ENCODE measurements around the gene LMTK2.
"Not testable (repeated sequence)": the region's sequence is repeated elsewhere in the genome, so short reads cannot be mapped to it uniquely, and the experiment has no call there.

The LMTK2 gene

GRCh38 chr7:98213888-98214810 lies 107.5 kb downstream of the LMTK2 start:
- Histone ChIP-seq H3K27me3 (ENCODE audit: control insufficient read depth, insufficient read depth, low read length) (no peaks in the 10 kb centered on the region), H3K27ac (ENCODE audit: low read depth, low read length) (no peak overlapping the region), H3K36me3 (ENCODE audit: control insufficient read depth, insufficient read depth, low read length) (peaks cover 2% of the 10 kb centered on the region), H3K4me1 (ENCODE audit: control insufficient read depth, insufficient read depth, low read length) (no peaks in the 10 kb centered on the region), H3K4me3 (ENCODE audit: low read length) (no peak overlapping the region), H3K9ac (ENCODE audit: low read length) (no peak overlapping the region)

GRCh38 chr7:98214811-98215321 lies 108.2 kb downstream of the LMTK2 start:
- Histone ChIP-seq H3K27me3 (ENCODE audit: control insufficient read depth, insufficient read depth, low read length) (no peaks in the 10 kb centered on the region), H3K4me1 (ENCODE audit: control insufficient read depth, insufficient read depth, low read length) (no peaks in the 10 kb centered on the region), H3K27ac (ENCODE audit: low read depth, low read length) (no peak overlapping the region), H3K4me3 (ENCODE audit: low read length) (no peak overlapping the region), H3K36me3 (ENCODE audit: control insufficient read depth, insufficient read depth, low read length) (peaks cover 2% of the 10 kb centered on the region), H3K9ac (ENCODE audit: low read length) (no peak overlapping the region)

- no peak overlapping the region for H3K27ac ChIP-seq (ENCODE audit: low read depth, low read length)
- no peak overlapping the region for H3K9ac ChIP-seq (ENCODE audit: low read length)
- peaks cover 2% of the 10 kb centered on the region for H3K36me3 ChIP-seq (ENCODE audit: control insufficient read depth, insufficient read depth, low read length)
- H3K4me3 ChIP-seq (ENCODE audit: low read length): no peak overlapping the region
- no peaks in the 10 kb centered on the region for H3K4me1 ChIP-seq (ENCODE audit: control insufficient read depth, insufficient read depth, low read length)
- H3K27me3 ChIP-seq (ENCODE audit: control insufficient read depth, insufficient read depth, low read length): no peaks in the 10 kb centered on the region
Observed at GRCh38 chr7:98215561-98216495, 109.2 kb downstream of the LMTK2 start.

DNA sequence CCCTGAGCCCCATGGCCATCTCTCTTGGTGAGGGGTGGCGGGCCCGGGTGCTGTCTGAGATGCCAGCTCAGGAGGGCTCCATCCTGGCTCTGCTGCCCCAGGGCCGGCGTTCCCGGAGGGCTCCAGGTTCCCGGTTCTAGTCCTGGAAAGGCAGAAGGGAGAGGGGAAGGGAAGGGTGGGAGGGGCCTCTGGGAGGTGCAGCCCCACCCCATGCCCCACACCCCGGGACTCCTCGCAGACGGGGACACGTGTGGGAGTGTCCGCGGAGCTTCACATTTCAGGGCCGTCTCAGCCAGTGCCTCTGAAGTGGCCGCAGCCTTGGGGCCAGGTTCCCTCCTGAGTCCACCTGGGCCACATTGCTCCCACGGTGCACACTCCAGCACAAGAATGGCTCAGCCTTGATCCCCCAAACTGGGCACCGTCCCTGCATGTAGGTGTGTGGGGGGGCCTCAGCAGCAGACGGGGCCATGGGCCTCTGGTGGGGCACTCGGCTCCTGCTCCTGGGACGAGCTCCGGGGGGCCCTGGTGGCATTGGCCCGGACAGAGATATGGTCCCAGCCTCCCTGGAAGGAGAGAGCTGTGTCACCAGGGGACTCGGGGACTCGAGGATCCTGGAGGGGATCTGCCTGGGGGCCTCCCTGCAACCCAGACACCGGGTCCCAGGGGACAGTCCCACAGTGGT lies 110.4 kb downstream of the LMTK2 start:
- H3K36me3 ChIP-seq (ENCODE audit: control insufficient read depth, insufficient read depth, low read length): peaks cover 2% of the 10 kb centered on the region
- no peak overlapping the region for H3K27ac ChIP-seq (ENCODE audit: low read depth, low read length)
- H3K4me3 ChIP-seq (ENCODE audit: low read length): no peak overlapping the region
- no peaks in the 10 kb centered on the region for H3K4me1 ChIP-seq (ENCODE audit: control insufficient read depth, insufficient read depth, low read length)
- no peak overlapping the region for H3K9ac ChIP-seq (ENCODE audit: low read length)
- H3K27me3 ChIP-seq (ENCODE audit: control insufficient read depth, insufficient read depth, low read length): no peaks in the 10 kb centered on the region

GRCh38 chr7:98217623-98218582 lies 111.2 kb downstream of the LMTK2 start:
- Histone ChIP-seq H3K9ac (ENCODE audit: low read length) (no peak overlapping the region), H3K27ac (ENCODE audit: low read depth, low read length) (no peak overlapping the region), H3K4me3 (ENCODE audit: low read length) (no peak overlapping the region), H3K4me1 (ENCODE audit: control insufficient read depth, insufficient read depth, low read length) (no peaks in the 10 kb centered on the region), H3K36me3 (ENCODE audit: control insufficient read depth, insufficient read depth, low read length) (peaks cover 2% of the 10 kb centered on the region), H3K27me3 (ENCODE audit: control insufficient read depth, insufficient read depth, low read length) (no peaks in the 10 kb centered on the region)

- not testable (repeated sequence) for H3K27ac ChIP-seq (ENCODE audit: low read depth, low read length); H3K36me3 ChIP-seq (ENCODE audit: control insufficient read depth, insufficient read depth, low read length); H3K9ac ChIP-seq (ENCODE audit: low read length); H3K4me1 ChIP-seq (ENCODE audit: control insufficient read depth, insufficient read depth, low read length); H3K4me3 ChIP-seq (ENCODE audit: low read length); H3K27me3 ChIP-seq (ENCODE audit: control insufficient read depth, insufficient read depth, low read length)
Observed at GRCh38 chr7:98219382-98219781, 112.7 kb downstream of the LMTK2 start.

- Histone ChIP-seq H3K36me3 (ENCODE audit: control insufficient read depth, insufficient read depth, low read length) (peaks cover 2% of the 10 kb centered on the region), H3K4me1 (ENCODE audit: control insufficient read depth, insufficient read depth, low read length) (no peaks in the 10 kb centered on the region), H3K27ac (ENCODE audit: low read depth, low read length) (no peak overlapping the region), H3K27me3 (ENCODE audit: control insufficient read depth, insufficient read depth, low read length) (no peaks in the 10 kb centered on the region), H3K9ac (ENCODE audit: low read length) (no peak overlapping the region), H3K4me3 (ENCODE audit: low read length) (no peak overlapping the region)
Observed at GRCh38 chr7:98221611-98222532, 115.2 kb downstream of the LMTK2 start.

DNA sequence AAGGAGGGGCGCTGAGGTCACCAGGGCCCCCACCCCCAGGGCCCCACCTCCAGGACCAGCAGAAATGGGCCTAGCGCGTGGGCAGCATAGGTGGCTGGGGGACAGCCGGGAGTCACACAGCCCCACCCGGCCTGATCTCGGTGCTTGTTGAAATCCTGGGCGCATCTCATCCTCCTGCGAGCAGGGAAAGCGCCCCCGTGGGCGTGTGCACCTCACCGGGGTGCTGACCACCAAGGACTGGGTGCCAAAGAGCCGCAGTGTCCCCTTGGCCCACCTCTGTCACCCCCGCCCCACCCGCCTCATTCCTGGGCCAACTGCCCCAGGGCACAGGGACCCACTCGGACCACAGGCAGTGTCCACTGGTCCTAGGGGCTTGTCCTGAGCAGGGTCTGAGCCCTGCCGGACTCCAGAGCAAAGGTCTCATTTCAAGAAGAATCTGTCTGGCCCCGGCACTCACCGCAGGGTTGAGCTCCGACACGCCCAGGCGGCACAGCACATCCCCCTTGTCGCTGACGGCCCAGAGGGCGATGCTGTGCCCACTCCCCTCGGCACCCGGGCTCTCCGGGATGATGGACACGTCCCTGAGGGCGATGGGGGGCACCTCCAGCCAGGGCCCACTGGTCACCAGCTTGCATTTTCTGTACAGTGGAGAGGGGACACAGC lies 116.0 kb downstream of the LMTK2 start:
- H3K27ac ChIP-seq (ENCODE audit: low read depth, low read length): no peak overlapping the region
- no peaks in the 10 kb centered on the region for H3K36me3 ChIP-seq (ENCODE audit: control insufficient read depth, insufficient read depth, low read length)
- no peak overlapping the region for H3K9ac ChIP-seq (ENCODE audit: low read length)
- no peaks in the 10 kb centered on the region for H3K27me3 ChIP-seq (ENCODE audit: control insufficient read depth, insufficient read depth, low read length)
- H3K4me3 ChIP-seq (ENCODE audit: low read length): no peak overlapping the region
- H3K4me1 ChIP-seq (ENCODE audit: control insufficient read depth, insufficient read depth, low read length): no peaks in the 10 kb centered on the region

DNA sequence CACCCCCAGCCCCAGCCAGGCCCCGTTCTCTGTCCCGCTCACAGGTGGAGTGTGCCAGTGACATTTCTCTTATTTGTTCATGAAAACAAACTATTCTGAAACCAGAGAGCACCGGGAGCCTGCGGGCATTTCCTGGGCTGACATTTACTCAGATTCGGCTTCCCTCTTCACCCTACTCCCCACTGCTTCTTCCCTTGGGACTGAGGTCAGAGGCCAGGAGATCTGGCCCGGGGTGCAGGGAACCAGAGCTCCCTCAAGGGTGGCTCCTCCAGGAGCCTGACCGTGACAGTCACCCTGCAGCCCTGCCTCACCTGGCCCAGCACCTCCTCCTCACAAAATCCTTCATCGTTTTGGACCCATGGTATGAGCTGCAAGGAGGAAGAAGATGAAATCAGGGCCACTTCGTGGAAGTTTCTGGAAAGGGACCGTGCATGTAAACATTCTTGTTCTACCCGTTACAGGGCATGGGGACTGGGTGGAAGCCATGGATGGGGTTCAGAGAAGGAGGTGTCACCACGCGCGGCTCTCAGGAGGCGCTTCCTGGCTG lies 116.8 kb downstream of the LMTK2 start:
- Histone ChIP-seq H3K4me3 (ENCODE audit: low read length) (no peak overlapping the region), H3K9ac (ENCODE audit: low read length) (no peak overlapping the region), H3K4me1 (ENCODE audit: control insufficient read depth, insufficient read depth, low read length) (no peaks in the 10 kb centered on the region), H3K27me3 (ENCODE audit: control insufficient read depth, insufficient read depth, low read length) (no peaks in the 10 kb centered on the region), H3K36me3 (ENCODE audit: control insufficient read depth, insufficient read depth, low read length) (no peaks in the 10 kb centered on the region), H3K27ac (ENCODE audit: low read depth, low read length) (no peak overlapping the region)
